ENCODE results near the gene CIP2A. TPM values are rescaled to one million over a fixed set of nuclear protein-coding genes. Genes with fewer than 3 reads are reported as not detected.

Gene CIP2A
- polyA plus RNA-seq, 1 donor from 2014 or later, result 29.3 TPM

- Histone ChIP-seq H3K9me3 (ENCODE audit: low read length) (no peaks in the 10 kb centered on the region), H3K9me2 (ENCODE audit: insufficient read depth, low read length) (no peaks in the 10 kb centered on the region), H2AFZ (ENCODE audit: low read depth, low read length) (no peak overlapping the region), H3K27me3 (ENCODE audit: insufficient read depth, low read depth, low read length) (no peaks in the 10 kb centered on the region), H3K4me3 (ENCODE audit: low read length) (no peak overlapping the region), H3K4me2 (ENCODE audit: low read length) (no peak overlapping the region), H3K27ac (ENCODE audit: low read length) (no peak overlapping the region), H3K9ac (ENCODE audit: low read length) (no peak overlapping the region), H4K20me1 (ENCODE audit: insufficient read depth) (no peaks in the 10 kb centered on the region), H3K36me3 (ENCODE audit: insufficient read depth, low read length) (no peaks in the 10 kb centered on the region), H3K79me2 (replicated peaks; ENCODE audit: insufficient read depth, low read length) (no peaks in the 10 kb centered on the region), H3F3A (ENCODE audit: insufficient read depth, low read length, poor library complexity, severe bottlenecking) (no peaks in the 10 kb centered on the region)
- TF ChIP-seq MXI1 (conservative IDR thresholded peaks at IDR 0.05; ENCODE audit: poor library complexity, severe bottlenecking), result no peak
- TF ChIP-seq EZH2 (IDR thresholded peaks at IDR 0.05; ENCODE audit: borderline replicate concordance, insufficient read depth, low read length, poor library complexity, severe bottlenecking), result no peak
- TF ChIP-seq CTCF (IDR thresholded peaks at IDR 0.05; ENCODE audit: poor library complexity, severe bottlenecking), result no peak
- no peak for TF ChIP-seq REST (IDR thresholded peaks at IDR 0.05; ENCODE audit: borderline replicate concordance)
- TF ChIP-seq TAF1 (IDR thresholded peaks at IDR 0.05; ENCODE audit: low read depth), result no peak
- no peak for TF ChIP-seq RAD21 (conservative IDR thresholded peaks at IDR 0.05)
- TF ChIP-seq SMC3 (conservative IDR thresholded peaks at IDR 0.05; ENCODE audit: poor library complexity), result no peak
Observed at GRCh38 chr3:108511055-108511454, 78.2 kb downstream of the CIP2A start.

- H3K27ac ChIP-seq (ENCODE audit: low read length), result no peak within 1 kb of the TSS
Observed at GRCh38 chr3:108510496-108510895, 78.7 kb downstream of the CIP2A start, which contains the start of gene MYH15. TSS of gene MYH15 (minus strand) at chr3:108510596. CDS start at chr3:108510530, 66 bp downstream.

More at GRCh38 chr3:108510496-108510895, 78.7 kb downstream of the CIP2A start, which contains the start of gene MYH15:
- Histone ChIP-seq H3K9ac (ENCODE audit: low read length) (no peak within 1 kb of the TSS), H4K20me1 (ENCODE audit: insufficient read depth) (no peaks in the 10 kb centered on the region), H3K9me3 (ENCODE audit: low read length) (no peaks in the 10 kb centered on the region), H3K27me3 (ENCODE audit: insufficient read depth, low read depth, low read length) (no peaks in the 10 kb centered on the region), H3K9me2 (ENCODE audit: insufficient read depth, low read length) (no peaks in the 10 kb centered on the region), H3K36me3 (ENCODE audit: insufficient read depth, low read length) (no peaks in the 10 kb centered on the region), H3K79me2 (replicated peaks; ENCODE audit: insufficient read depth, low read length) (no peaks in the 10 kb centered on the region), H3K4me2 (ENCODE audit: low read length) (no peak within 1 kb of the TSS), H2AFZ (ENCODE audit: low read depth, low read length) (no peak within 1 kb of the TSS), H3F3A (ENCODE audit: insufficient read depth, low read length, poor library complexity, severe bottlenecking) (no peaks in the 10 kb centered on the region), H3K4me3 (ENCODE audit: low read length) (no peak within 1 kb of the TSS)
- TF ChIP-seq CTCF (IDR thresholded peaks at IDR 0.05; ENCODE audit: poor library complexity, severe bottlenecking) (no peak), RAD21 (conservative IDR thresholded peaks at IDR 0.05) (no peak), POLR2AphosphoS5 (IDR thresholded peaks at IDR 0.05) (no peak), REST (IDR thresholded peaks at IDR 0.05; ENCODE audit: borderline replicate concordance) (no peak)
